ENCODE measurements around the gene DGKI. TPM values are rescaled to one million over a fixed set of nuclear protein-coding genes. Genes with fewer than 3 reads are reported as not detected.

Gene DGKI
- total RNA-seq, 1 donor from 2014 or later, result 5.5 TPM

DNA sequence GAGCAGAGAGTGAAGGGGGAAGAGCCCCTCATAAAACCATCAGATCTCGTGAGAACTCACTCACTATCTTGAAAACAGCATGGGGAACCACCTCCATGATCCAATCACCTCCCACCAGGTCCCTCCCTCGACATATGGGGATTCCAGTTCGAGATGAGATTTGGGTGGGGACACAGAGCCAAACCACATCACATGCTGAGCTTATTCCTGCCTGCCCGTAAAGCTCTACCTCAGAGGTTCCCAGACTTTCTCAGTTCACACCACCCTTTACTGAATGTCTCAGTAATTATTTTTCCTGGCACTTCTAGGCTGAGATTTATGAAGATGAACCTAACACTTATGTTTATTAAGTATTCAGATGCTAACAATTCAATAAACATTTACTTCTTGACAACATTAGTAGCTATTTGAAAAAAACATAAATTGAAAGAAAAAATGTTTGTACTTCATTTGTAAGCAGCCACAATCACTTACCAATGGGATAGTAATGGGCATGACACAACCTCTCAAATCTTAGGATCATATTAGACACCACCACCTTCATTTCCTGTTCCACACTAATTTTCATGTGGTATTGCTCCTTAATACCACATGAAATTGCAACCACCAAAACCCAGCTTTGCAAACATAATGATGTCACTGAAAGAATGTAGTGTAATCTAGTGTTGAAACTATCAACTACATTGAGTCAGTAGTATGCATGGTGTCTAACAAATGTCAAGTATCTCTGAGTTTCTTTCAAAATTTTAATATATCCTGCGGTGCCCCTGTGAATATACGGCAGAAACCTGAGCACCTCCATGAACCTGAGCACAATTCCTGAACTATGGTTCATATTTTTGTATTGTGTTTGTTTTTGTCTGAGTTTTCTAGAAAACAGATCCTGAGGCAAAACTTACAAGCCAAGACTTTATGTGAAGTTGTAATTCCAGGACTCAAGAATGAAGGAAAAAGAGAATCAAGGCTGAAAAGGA lies 4.5 kb upstream of the DGKI start:
- Mint-ChIP-seq H3K4me3 (no peak overlapping the region), H3K36me3 (no peaks in the 10 kb centered on the region)
- TF ChIP-seq CTCF (IDR thresholded peaks at IDR 0.05), result no peak
- TF ChIP-seq EZH2phosphoT487 (IDR thresholded peaks at IDR 0.05), result no peak
- no peak for TF ChIP-seq EZH2 (IDR thresholded peaks at IDR 0.05)

GRCh38 chr7:137850571-137850970 lies 3.8 kb upstream of the DGKI start:
- H3K27ac ChIP-seq, result no peak overlapping the region
- H3K27me3 Mint-ChIP-seq (ENCODE audit: insufficient read depth, low read depth), result peaks cover 22% of the 10 kb centered on the region

More for the DNA sequence above, 4.5 kb upstream of the DGKI start:
- H2AFZ ChIP-seq (replicated peaks), result no peak overlapping the region
- peaks cover 8% of the 10 kb centered on the region for H3F3A ChIP-seq (ENCODE audit: low read depth)
- H3K27me3 ChIP-seq, result peaks cover 37% of the 10 kb centered on the region
- no peak overlapping the region for H3K4me2 ChIP-seq
- H3K36me3 ChIP-seq, result no peaks in the 10 kb centered on the region
- H3K4me1 ChIP-seq, result no peaks in the 10 kb centered on the region
- no peaks in the 10 kb centered on the region for H4K20me1 ChIP-seq (ENCODE audit: low read depth)
- Mint-ChIP-seq H3K27ac (no peak overlapping the region), H3K4me1 (peaks cover 5% of the 10 kb centered on the region), H3K27me3 (ENCODE audit: insufficient read depth, low read depth) (peaks cover 17% of the 10 kb centered on the region), H3K9me3 (no peaks in the 10 kb centered on the region)
- no peaks in the 10 kb centered on the region for H3K79me2 ChIP-seq (ENCODE audit: low read depth)
- no peaks in the 10 kb centered on the region for H3K9me3 ChIP-seq (ENCODE audit: low read depth)
- H3K27ac ChIP-seq, result no peak overlapping the region
- DNase-seq (ENCODE audit: low spot score), result no peak
- no peak overlapping the region for H3K4me3 ChIP-seq
- H3K9ac ChIP-seq, result no peak overlapping the region

DNA sequence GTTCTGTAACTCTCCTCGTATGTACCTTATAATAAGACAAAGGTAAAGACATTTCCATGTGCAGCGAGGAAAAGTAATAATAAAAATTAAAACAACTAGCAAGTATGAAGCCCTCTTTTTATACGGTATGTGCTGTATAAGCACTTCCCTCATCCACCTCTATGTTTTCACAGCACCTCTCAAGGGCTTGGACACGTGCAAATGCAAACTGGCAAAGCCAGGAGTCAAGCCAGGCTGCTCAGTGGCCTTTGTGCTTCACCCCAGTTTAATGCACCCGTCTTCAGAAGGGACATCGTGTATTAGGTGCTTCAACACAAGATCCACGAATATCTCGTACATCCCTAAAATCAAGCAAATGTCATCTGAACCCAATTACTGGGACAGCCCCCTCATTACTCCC lies 1.3 kb upstream of the DGKI start:
- H3K4me1 Mint-ChIP-seq, result peaks cover 18% of the 10 kb centered on the region
- H4K20me1 ChIP-seq (ENCODE audit: low read depth), result no peaks in the 10 kb centered on the region
- no peak overlapping the region for H3K4me3 ChIP-seq
- no peaks in the 10 kb centered on the region for H3K9me3 ChIP-seq (ENCODE audit: low read depth)
- peaks cover 34% of the 10 kb centered on the region for H3K27me3 Mint-ChIP-seq (ENCODE audit: insufficient read depth, low read depth)
- no peaks in the 10 kb centered on the region for H3K36me3 ChIP-seq
- no peak for DNase-seq (ENCODE audit: low spot score)
- H3K9me3 Mint-ChIP-seq, result no peaks in the 10 kb centered on the region
- no peak overlapping the region for H3K9ac ChIP-seq
- peak overlapping the region; percentile 82 for H3K4me3 Mint-ChIP-seq
- H3F3A ChIP-seq (ENCODE audit: low read depth), result peaks cover 8% of the 10 kb centered on the region
- no peaks in the 10 kb centered on the region for H3K4me1 ChIP-seq
- no peak overlapping the region for H3K27ac Mint-ChIP-seq
- TF ChIP-seq CTCF (IDR thresholded peaks at IDR 0.05) (no peak), EZH2 (IDR thresholded peaks at IDR 0.05) (no peak), EZH2phosphoT487 (IDR thresholded peaks at IDR 0.05) (no peak)
- H3K4me2 ChIP-seq, result no peak overlapping the region
- no peak overlapping the region for H3K27ac ChIP-seq
- no peak overlapping the region for H2AFZ ChIP-seq (replicated peaks)
- no peaks in the 10 kb centered on the region for H3K79me2 ChIP-seq (ENCODE audit: low read depth)
- H3K27me3 ChIP-seq, result peaks cover 60% of the 10 kb centered on the region
- H3K36me3 Mint-ChIP-seq, result no peaks in the 10 kb centered on the region

More at GRCh38 chr7:137850571-137850970, 3.8 kb upstream of the DGKI start:
- no peaks in the 10 kb centered on the region for H3K79me2 ChIP-seq (ENCODE audit: low read depth)
- no peak for TF ChIP-seq CTCF (IDR thresholded peaks at IDR 0.05)
- no peak for TF ChIP-seq EZH2 (IDR thresholded peaks at IDR 0.05)
- no peak for TF ChIP-seq EZH2phosphoT487 (IDR thresholded peaks at IDR 0.05)
- Mint-ChIP-seq H3K4me1 (peaks cover 10% of the 10 kb centered on the region), H3K9me3 (no peaks in the 10 kb centered on the region), H3K4me3 (no peak overlapping the region), H3K36me3 (no peaks in the 10 kb centered on the region), H3K27ac (no peak overlapping the region)
- H4K20me1 ChIP-seq (ENCODE audit: low read depth), result no peaks in the 10 kb centered on the region
- no peaks in the 10 kb centered on the region for H3K4me1 ChIP-seq
- no peak for DNase-seq (ENCODE audit: low spot score)
- H3K4me3 ChIP-seq, result no peak overlapping the region
- H3K4me2 ChIP-seq, result no peak overlapping the region
- H3K9ac ChIP-seq, result no peak overlapping the region
- peaks cover 44% of the 10 kb centered on the region for H3K27me3 ChIP-seq
- no peaks in the 10 kb centered on the region for H3K36me3 ChIP-seq
- H3K9me3 ChIP-seq (ENCODE audit: low read depth), result no peaks in the 10 kb centered on the region
- peaks cover 8% of the 10 kb centered on the region for H3F3A ChIP-seq (ENCODE audit: low read depth)
- H2AFZ ChIP-seq (replicated peaks), result no peak overlapping the region

Measured in neural progenitor cell (in vitro differentiated cells).